Parathyroid adenoma (tissue), 2 donors: ENCODE data around the gene SUPT6H.

ENCODE experiments used
- H2AFZ ChIP-seq: fragments of 300-600 bp; sonication (generic); one replicate; pipeline ENCODE4 v1.7.0; 2017; ENCODE audit warnings: antibody characterized with exemption, mild to moderate bottlenecking
- H3K27ac ChIP-seq: fragments of 300-600 bp; sonication (generic); one replicate; pipeline ENCODE4 v1.7.0; 2017
- H3K27me3 ChIP-seq: fragments of 300-600 bp; sonication (generic); one replicate; pipeline ENCODE4 v1.7.0; 2017; ENCODE audit warnings: low read length; ENCODE audit not compliant: control insufficient read depth, insufficient read depth
- H3K36me3 ChIP-seq: fragments of 300-600 bp; sonication (generic); one replicate; pipeline ENCODE4 v1.7.0; 2017; ENCODE audit warnings: low read length; ENCODE audit not compliant: control insufficient read depth, insufficient read depth
- H3K4me1 ChIP-seq: fragments of 300-600 bp; sonication (generic); one replicate; pipeline ENCODE4 v1.7.0; 2017; ENCODE audit warnings: control low read depth
- H3K4me2 ChIP-seq: fragments of 300-600 bp; sonication (generic); one replicate; pipeline ENCODE4 v1.7.0; 2017; ENCODE audit warnings: low read length
- H3K4me3 ChIP-seq: fragments of 300-600 bp; sonication (generic); one replicate; pipeline ENCODE4 v1.7.0; 2017; ENCODE audit warnings: low read depth, low read length
- H3K79me2 ChIP-seq: fragments of 300-600 bp; sonication (generic); one replicate; pipeline ENCODE4 v1.7.0; 2017; ENCODE audit warnings: control low read depth
- H3K9ac ChIP-seq: fragments of 300-600 bp; sonication (generic); one replicate; pipeline ENCODE4 v1.7.0; 2017; ENCODE audit warnings: mild to moderate bottlenecking
- H3K9me3 ChIP-seq: fragments of 300-600 bp; sonication (generic); one replicate; pipeline ENCODE4 v1.7.0; 2017; ENCODE audit warnings: low read length; ENCODE audit not compliant: control insufficient read depth
- CTCF ChIP-seq: fragments of 300-600 bp; sonication (generic); IDR thresholded peaks from one replicate; pipeline ENCODE4 v1.7.0; 2017; ENCODE audit warnings: antibody characterized with exemption, mild to moderate bottlenecking
- donor health status: primary hyperparathyroidism.

The SUPT6H gene

GRCh38 chr17:28662527-28662829 lies 473 bp downstream of the SUPT6H start:
- Histone ChIP-seq H3K27me3 (no peaks in the 10 kb centered on the region), H3K4me3 (peak overlapping the region; percentile 96), H3K4me1 (peaks cover 6% of the 10 kb centered on the region), H3K9me3 (no peaks in the 10 kb centered on the region), H3K27ac (peak overlapping the region; percentile 91), H3K79me2 (peaks cover 63% of the 10 kb centered on the region), H3K4me2 (peak overlapping the region; percentile 90), H2AFZ (peak overlapping the region; percentile 100), H3K9ac (peak overlapping the region; percentile 87), H3K36me3 (no peaks in the 10 kb centered on the region)
- no peak for TF ChIP-seq CTCF

GRCh38 chr17:28663723-28664122 lies 1.7 kb downstream of the SUPT6H start:
- Histone ChIP-seq H2AFZ (no peak overlapping the region), H3K4me3 (no peak overlapping the region), H3K27ac (no peak overlapping the region), H3K36me3 (no peaks in the 10 kb centered on the region), H3K9me3 (no peaks in the 10 kb centered on the region), H3K27me3 (no peaks in the 10 kb centered on the region), H3K4me1 (peaks cover 6% of the 10 kb centered on the region), H3K4me2 (no peak overlapping the region), H3K79me2 (peaks cover 70% of the 10 kb centered on the region), H3K9ac (no peak overlapping the region)
- no peak for TF ChIP-seq CTCF

GRCh38 chr17:28665994-28666393 lies 4.0 kb downstream of the SUPT6H start:
- no peak overlapping the region for H2AFZ ChIP-seq
- no peak for TF ChIP-seq CTCF
- peaks cover 6% of the 10 kb centered on the region for H3K4me1 ChIP-seq
- no peak overlapping the region for H3K27ac ChIP-seq
- H3K4me2 ChIP-seq: no peak overlapping the region
- no peaks in the 10 kb centered on the region for H3K36me3 ChIP-seq
- H3K79me2 ChIP-seq: peaks cover 67% of the 10 kb centered on the region
- H3K9ac ChIP-seq: no peak overlapping the region
- no peaks in the 10 kb centered on the region for H3K27me3 ChIP-seq
- no peaks in the 10 kb centered on the region for H3K9me3 ChIP-seq
- no peak overlapping the region for H3K4me3 ChIP-seq

DNA sequence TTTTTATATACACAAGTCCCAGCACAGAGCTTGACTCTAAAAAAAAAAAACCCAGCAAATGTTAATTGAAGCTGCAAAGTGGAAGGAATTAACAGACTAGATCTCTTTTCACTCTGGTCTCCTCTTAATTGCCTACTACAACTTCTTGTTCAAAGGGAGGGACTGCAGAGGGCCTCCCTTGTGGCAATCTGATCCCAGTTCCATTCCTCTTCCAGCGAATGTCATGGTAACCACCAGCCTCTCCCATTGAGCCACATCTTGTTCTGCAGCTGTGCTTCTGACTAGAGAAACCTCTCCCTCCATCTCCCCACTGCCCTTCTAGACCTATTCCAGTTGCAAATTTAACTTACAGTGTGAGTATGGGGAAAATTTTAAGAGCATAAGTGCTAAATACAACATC lies 5.9 kb downstream of the SUPT6H start:
- H3K9ac ChIP-seq: no peak overlapping the region
- peaks cover 49% of the 10 kb centered on the region for H3K79me2 ChIP-seq
- H3K4me2 ChIP-seq: no peak overlapping the region
- peaks cover 4% of the 10 kb centered on the region for H3K4me1 ChIP-seq
- H3K27me3 ChIP-seq: no peaks in the 10 kb centered on the region
- no peak overlapping the region for H3K4me3 ChIP-seq
- TF ChIP-seq CTCF: no peak
- H3K27ac ChIP-seq: no peak overlapping the region
- H2AFZ ChIP-seq: no peak overlapping the region
- no peaks in the 10 kb centered on the region for H3K36me3 ChIP-seq
- no peaks in the 10 kb centered on the region for H3K9me3 ChIP-seq

DNA sequence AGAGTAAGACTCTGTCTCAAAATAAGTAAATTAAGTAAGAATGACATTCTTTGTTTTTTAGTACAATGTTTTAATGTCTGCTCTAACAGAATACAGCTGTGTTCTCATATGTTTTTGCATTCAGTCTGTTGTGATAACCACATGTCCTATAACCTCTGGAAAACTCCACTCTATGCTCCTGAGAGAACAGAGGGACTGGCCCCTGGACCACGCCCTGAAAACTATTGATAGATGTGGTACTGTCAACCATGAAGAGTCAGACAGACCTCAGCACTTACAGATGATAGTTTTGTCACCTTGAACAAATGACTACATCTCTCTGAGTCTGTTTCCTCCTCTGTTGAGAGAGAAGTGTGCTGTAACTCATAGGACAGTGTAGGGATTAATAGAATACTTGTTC lies 7.9 kb downstream of the SUPT6H start:
- Histone ChIP-seq H3K9ac (no peak overlapping the region), H3K27ac (no peak overlapping the region), H2AFZ (no peak overlapping the region), H3K79me2 (peaks cover 30% of the 10 kb centered on the region), H3K9me3 (no peaks in the 10 kb centered on the region), H3K4me3 (no peak overlapping the region), H3K4me1 (no peaks in the 10 kb centered on the region), H3K4me2 (no peak overlapping the region), H3K36me3 (no peaks in the 10 kb centered on the region), H3K27me3 (no peaks in the 10 kb centered on the region)
- no peak for TF ChIP-seq CTCF
